GM13976 (cell line): ENCODE measurements around the gene CCPG1.

Source experiments
- DNase-seq: peaks from one replicate; pipeline ENCODE4 v3.0.0; 2012; ENCODE audit warnings: low spot score
- in situ Hi-C: fragments of 300-500 bp; cut with MboI; formaldehyde crosslinking; loops from one replicate; pipeline ENCODE4 v1.12.0; 2022; ENCODE audit warnings: low sequenced_read_pairs, mixed read lengths, inconsistent platforms; ENCODE audit not compliant: unreplicated experiment
- TF ChIP-seq, protein P1 (sequence below): IDR thresholded peaks from 2 replicates; pipeline ENCODE4 v1.5.1; 2012; ENCODE audit warnings: borderline replicate concordance, mild to moderate bottlenecking; ENCODE audit not compliant: insufficient read depth; ENCODE audit errors: extremely low read depth, missing control alignments, control extremely low read depth

Gene CCPG1

DNA sequence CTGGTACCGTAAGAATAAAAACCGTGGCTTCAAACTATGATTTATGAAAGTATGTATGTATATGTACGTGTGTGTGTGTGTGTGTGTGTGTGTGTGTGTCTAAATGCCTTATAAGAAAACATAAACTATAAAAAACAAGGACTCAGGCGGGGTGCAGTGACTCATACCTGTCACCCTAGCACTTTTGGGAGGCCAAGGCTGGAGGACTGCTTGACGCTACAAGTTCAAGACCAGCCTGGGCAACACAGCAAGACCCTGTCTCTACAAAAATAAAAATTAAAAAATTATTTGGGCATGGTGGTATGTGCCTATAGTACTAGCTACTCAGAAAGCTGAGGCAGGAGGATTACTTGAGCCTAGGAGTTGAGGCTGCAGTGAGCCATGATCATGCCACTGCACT, 29.1 kb downstream of the CCPG1 start:
- in situ Hi-C loops: no loop called here
- TF ChIP-seq, protein P1, sequence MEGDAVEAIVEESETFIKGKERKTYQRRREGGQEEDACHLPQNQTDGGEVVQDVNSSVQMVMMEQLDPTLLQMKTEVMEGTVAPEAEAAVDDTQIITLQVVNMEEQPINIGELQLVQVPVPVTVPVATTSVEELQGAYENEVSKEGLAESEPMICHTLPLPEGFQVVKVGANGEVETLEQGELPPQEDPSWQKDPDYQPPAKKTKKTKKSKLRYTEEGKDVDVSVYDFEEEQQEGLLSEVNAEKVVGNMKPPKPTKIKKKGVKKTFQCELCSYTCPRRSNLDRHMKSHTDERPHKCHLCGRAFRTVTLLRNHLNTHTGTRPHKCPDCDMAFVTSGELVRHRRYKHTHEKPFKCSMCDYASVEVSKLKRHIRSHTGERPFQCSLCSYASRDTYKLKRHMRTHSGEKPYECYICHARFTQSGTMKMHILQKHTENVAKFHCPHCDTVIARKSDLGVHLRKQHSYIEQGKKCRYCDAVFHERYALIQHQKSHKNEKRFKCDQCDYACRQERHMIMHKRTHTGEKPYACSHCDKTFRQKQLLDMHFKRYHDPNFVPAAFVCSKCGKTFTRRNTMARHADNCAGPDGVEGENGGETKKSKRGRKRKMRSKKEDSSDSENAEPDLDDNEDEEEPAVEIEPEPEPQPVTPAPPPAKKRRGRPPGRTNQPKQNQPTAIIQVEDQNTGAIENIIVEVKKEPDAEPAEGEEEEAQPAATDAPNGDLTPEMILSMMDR: no peak

DNA sequence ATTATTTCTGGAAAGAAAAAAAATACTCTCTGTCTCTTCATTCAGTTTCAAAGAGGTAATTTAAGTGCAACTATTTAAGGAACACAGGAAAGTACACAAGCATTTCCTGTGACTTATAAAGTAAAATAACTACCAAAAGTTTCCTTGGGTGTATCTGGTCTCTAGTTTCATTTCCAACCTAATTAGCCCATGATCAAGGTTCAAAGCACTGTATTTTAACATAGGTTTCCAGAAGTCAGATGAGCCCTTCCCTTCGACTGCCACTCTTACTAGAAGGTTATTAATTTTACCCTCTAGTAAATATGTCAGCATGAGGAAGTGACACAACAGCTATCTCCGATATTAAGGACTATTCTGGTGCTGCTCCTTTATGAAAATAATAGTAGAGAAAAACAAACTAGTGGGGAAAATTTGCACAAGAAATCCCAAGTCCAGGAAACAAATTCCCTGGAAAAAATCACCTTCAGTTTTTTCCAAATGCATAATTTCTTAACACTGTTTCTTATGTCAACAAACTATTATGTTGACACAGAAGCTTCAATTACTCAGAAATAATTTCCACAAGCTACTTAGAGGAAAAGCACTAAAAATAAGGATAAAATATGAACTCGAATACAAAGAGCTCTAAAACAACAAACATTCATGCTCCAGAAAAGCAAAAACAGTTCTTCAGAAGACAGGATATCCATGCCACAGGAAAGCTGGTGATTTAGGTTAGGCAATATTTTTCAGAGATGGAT, 35.3 kb downstream of the CCPG1 start:
- DNase-seq: peak; percentile 27
- in situ Hi-C loops: no loop called here
- TF ChIP-seq, protein P1: no peak

More for the DNA sequence above, 29.1 kb downstream of the CCPG1 start:
- DNase-seq: no peak

DNA sequence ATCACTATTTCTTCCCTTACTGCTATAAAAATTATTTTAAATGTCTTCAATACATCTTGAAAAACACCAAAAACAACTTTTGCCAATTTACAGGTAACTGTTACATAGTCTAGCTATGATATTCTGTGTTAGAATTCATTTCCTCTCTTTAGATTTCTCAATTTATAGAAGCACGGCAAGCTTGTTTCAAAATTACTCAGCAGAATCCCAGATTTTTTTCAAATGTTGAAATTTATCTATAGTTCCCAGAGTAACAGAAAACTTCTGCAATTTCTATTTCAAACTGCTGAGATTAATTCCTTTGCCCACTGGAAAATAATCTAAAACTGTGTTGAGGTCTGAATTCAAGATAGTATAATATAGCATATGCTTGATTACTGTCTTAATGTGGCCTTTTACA, 41.2 kb downstream of the CCPG1 start:
- no peak for DNase-seq
- TF ChIP-seq, protein P1: no peak
- in situ Hi-C loops: no loop called here

DNA sequence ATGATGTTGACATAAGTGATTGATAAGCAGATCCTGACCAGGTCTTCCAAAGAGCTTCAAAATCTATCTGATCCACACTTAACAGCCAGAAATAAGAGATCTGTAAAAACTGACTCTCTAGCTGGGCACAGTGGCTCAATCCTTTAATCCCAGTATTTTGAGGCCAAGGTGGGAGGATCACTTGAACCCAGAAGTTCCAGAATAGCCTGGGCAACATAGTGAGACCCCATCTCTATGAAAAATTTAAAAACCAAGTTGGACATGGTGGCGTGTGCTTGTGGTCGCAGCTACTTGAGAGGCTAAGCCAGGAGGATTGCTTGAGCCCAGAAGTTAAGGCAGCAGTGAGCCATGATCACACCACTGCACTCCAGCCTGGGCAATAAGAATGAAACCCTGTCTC, 45.5 kb downstream of the CCPG1 start:
- in situ Hi-C loops: no loop called here
- no peak for DNase-seq
- TF ChIP-seq, protein P1: no peak

DNA sequence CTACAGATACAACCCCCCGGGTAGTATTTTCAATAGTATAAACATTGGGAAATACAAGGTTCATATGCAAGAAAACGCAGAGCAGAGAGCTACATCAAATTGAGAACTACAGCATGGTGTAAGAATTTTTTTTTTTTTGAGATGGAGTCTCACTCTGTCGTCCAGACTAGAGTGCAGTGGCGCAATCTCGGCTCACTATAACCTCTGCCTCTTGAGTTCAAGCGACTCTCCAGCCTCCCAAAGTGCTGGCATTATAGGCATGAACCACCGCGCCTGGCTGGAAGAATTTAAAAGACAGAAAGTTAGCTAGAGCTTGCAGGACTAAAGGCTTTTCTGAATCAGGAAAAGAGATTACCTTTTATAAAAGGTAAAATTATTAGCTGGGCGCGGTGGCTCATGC, 47.1 kb downstream of the CCPG1 start:
- in situ Hi-C loops: no loop called here
- no peak for DNase-seq
- TF ChIP-seq, protein P1: no peak

DNA sequence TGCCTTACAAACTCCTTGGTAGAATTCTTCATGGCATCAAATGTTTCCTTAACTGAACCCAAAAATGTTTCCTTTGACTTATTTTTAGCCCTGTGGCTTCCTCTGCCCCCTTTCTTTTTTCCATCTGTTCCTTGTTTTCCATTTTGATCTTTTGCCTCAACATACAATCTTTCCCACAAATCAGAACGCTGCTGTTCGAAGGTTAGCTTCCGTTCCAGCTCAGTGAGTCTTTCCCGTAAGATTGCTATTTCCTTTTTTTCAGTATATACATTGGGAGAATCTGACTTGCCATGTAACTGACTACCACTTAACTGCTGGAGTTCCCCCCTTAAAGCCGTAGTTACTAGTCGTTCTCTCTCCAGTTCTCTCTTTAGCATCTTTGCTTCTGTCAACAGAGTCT, 47.9 kb downstream of the CCPG1 start:
- no peak for DNase-seq
- TF ChIP-seq, protein P1: no peak
- in situ Hi-C loops: no loop called here
